ENCODE data around the gene EPB41L3.

GRCh38 chr18:5430131-5430530, 113.7 kb downstream of the EPB41L3 start:
- TF ChIP-seq CTCF (IDR thresholded peaks at IDR 0.05): no peak
- TF ChIP-seq POLR2A (IDR thresholded peaks at IDR 0.05): no peak
- TF ChIP-seq POLR2AphosphoS5 (IDR thresholded peaks at IDR 0.05): no peak
